Neural cell (in vitro differentiated cells): ENCODE measurements around the gene UGT2B15.

Experiments used
- CTCF ChIP-seq: fragments of 450-650 bp; IDR thresholded peaks from 2 replicates; pipeline ENCODE4 v1.5.1; 2014; ENCODE audit warnings: antibody characterized with exemption, mild to moderate bottlenecking, moderate library complexity; ENCODE audit not compliant: poor library complexity, severe bottlenecking
- REST ChIP-seq: IDR thresholded peaks from 2 replicates; pipeline ENCODE4 v1.6.1; 2012; ENCODE audit warnings: borderline replicate concordance
- TAF1 ChIP-seq: IDR thresholded peaks from 2 replicates; pipeline ENCODE4 v1.6.1; 2012; ENCODE audit warnings: low read depth

GRCh38 chr4:68693325-68694075 is 23.0 kb upstream of the UGT2B15 start:
- TF ChIP-seq TAF1 (no peak), CTCF (no peak), REST (no peak)
